ENCODE data around the gene RPL28. TPM values are rescaled to one million over a fixed set of nuclear protein-coding genes. Genes with fewer than 3 reads are reported as not detected.

RPL28 gene
- total and polyA plus RNA-seq, 10 of the 15 experiments (the other 5 are each of a cell fraction or from before 2014, with no cell fraction given): 260 to 3,542 (median 891) TPM

DNA sequence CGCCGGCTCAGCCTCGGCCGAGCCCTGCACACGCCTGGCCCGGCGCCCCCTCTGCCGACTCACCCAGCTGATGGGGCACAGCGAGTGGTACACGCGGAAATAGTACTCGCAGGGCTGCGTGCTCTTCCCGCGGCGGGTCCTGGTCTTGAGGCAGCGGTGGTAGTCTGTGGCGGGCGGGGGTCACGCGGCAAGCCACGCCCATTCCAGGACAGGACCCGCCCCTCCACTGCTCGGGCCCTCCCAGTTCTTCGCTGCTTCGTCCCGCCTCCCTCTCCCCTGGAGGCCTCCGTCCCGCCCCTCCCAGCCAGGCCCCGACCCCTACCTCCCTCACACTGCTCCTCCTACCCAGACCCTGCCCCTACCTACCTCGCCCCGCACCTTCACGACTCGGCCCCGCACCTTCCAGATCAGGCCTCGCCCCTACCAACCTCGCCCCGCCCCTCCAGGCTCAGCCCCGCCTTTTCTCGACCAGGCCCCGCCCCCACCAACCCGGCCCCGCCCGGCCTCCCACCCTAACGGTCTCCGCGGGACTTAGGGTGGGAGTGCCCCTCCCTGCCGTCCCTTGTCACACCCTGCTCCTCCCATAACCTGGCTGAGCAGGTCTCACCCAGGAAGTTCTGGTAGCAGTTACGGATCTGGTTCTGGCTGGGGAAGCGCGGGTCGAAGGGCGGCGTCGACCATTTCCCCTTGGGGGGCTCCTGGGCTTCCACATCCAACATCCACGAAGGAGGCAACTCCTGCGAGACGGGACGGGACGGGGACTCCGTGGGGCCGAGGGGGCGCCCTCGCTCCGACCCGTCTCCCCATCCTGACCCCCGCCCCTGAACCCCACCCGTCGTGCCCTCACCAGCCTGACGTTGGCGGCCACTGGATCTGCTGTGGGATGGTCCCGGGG lies 31.7 kb upstream of the RPL28 start:
- Histone ChIP-seq H3K27me3 (replicated peaks in 1 of 2; ENCODE audit: control insufficient read depth in 2 of 2, insufficient read depth in 2 of 2, low read length in 1 of 2) (peaks cover 4 to 13% of the 10 kb centered on the region in 2 experiments; a peak in 3 of 4 replicates), H3K9ac (ENCODE audit: control insufficient read depth, insufficient read depth, low read length) (no peak overlapping the region), H3K4me2 (ENCODE audit: control insufficient read depth, insufficient read depth) (peak overlapping the region; percentile 68; the same call in 1 of the 2 replicates), H3K27ac (ENCODE audit: control insufficient read depth, insufficient read depth) (no peak overlapping the region), H3K9me3 (replicated peaks; ENCODE audit: control insufficient read depth, insufficient read depth, low read length) (no peaks in the 10 kb centered on the region), H3K36me3 (ENCODE audit: control insufficient read depth in 2 of 2, insufficient read depth in 2 of 2, low read length in 1 of 2) (no peaks in the 10 kb centered on the region), H3K4me3 (no peak overlapping the region), H4K20me1 (ENCODE audit: control insufficient read depth, insufficient read depth) (no peaks in the 10 kb centered on the region; the same call in 1 of the 2 replicates), H3K79me2 (ENCODE audit: control insufficient read depth, insufficient read depth, low read length) (no peaks in the 10 kb centered on the region), H3K4me1 (ENCODE audit: control insufficient read depth, insufficient read depth, low read length) (no peaks in the 10 kb centered on the region; the same call in 1 of the 2 replicates), H2AFZ (ENCODE audit: control insufficient read depth, low read depth, low read length) (peak overlapping the region; percentile 29; the same call in 1 of the 2 replicates)
- ChIA-PET RAD21 (ENCODE audit: unreplicated experiment) (no interaction called here), POLR2A (no interaction called here), CTCF (no interaction called here), SMC1A (ENCODE audit: uncharacterized antibody, unreplicated experiment) (no interaction called here)
- no TSS peak for BruUV-seq (replicated peaks)
- in situ Hi-C loops (cut with MboI): no loop called here
- intact Hi-C loops (cut with micrococcal nuclease; ENCODE audit: unreplicated experiment): no loop called here
- 7% methylated on average over 53 of the region's 72 CpGs for WGBS (ENCODE audit: insufficient coverage, insufficient replicate concordance, low lambda C conversion rate, missing lambda C conversion rate)
- FAIRE-seq: no peak
- no peak for DNase-seq (ENCODE audit: low read depth, low spot score)
- peak; percentile 91 for ATAC-seq
- TF ChIP-seq, protein P1, sequence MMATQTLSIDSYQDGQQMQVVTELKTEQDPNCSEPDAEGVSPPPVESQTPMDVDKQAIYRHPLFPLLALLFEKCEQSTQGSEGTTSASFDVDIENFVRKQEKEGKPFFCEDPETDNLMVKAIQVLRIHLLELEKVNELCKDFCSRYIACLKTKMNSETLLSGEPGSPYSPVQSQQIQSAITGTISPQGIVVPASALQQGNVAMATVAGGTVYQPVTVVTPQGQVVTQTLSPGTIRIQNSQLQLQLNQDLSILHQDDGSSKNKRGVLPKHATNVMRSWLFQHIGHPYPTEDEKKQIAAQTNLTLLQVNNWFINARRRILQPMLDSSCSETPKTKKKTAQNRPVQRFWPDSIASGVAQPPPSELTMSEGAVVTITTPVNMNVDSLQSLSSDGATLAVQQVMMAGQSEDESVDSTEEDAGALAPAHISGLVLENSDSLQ (IDR thresholded peaks at IDR 0.05): no peak
- TF ChIP-seq NR2C1 (IDR thresholded peaks at IDR 0.05): no peak
- no peak for TF ChIP-seq KAT2A (conservative IDR thresholded peaks at IDR 0.05; ENCODE audit: control insufficient read depth, low read depth, low read length)
- no peak for TF ChIP-seq YBX1 (IDR thresholded peaks at IDR 0.05)
- TF ChIP-seq, protein P2, sequence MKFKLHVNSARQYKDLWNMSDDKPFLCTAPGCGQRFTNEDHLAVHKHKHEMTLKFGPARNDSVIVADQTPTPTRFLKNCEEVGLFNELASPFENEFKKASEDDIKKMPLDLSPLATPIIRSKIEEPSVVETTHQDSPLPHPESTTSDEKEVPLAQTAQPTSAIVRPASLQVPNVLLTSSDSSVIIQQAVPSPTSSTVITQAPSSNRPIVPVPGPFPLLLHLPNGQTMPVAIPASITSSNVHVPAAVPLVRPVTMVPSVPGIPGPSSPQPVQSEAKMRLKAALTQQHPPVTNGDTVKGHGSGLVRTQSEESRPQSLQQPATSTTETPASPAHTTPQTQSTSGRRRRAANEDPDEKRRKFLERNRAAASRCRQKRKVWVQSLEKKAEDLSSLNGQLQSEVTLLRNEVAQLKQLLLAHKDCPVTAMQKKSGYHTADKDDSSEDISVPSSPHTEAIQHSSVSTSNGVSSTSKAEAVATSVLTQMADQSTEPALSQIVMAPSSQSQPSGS (IDR thresholded peaks at IDR 0.05; ENCODE audit: low read length): no peak
- TF ChIP-seq HCFC1 (IDR thresholded peaks at IDR 0.05; ENCODE audit: low read length): no peak
- no peak for TF ChIP-seq CREB1 (IDR thresholded peaks at IDR 0.05; ENCODE audit: low read depth)
- TF ChIP-seq, protein P3, sequence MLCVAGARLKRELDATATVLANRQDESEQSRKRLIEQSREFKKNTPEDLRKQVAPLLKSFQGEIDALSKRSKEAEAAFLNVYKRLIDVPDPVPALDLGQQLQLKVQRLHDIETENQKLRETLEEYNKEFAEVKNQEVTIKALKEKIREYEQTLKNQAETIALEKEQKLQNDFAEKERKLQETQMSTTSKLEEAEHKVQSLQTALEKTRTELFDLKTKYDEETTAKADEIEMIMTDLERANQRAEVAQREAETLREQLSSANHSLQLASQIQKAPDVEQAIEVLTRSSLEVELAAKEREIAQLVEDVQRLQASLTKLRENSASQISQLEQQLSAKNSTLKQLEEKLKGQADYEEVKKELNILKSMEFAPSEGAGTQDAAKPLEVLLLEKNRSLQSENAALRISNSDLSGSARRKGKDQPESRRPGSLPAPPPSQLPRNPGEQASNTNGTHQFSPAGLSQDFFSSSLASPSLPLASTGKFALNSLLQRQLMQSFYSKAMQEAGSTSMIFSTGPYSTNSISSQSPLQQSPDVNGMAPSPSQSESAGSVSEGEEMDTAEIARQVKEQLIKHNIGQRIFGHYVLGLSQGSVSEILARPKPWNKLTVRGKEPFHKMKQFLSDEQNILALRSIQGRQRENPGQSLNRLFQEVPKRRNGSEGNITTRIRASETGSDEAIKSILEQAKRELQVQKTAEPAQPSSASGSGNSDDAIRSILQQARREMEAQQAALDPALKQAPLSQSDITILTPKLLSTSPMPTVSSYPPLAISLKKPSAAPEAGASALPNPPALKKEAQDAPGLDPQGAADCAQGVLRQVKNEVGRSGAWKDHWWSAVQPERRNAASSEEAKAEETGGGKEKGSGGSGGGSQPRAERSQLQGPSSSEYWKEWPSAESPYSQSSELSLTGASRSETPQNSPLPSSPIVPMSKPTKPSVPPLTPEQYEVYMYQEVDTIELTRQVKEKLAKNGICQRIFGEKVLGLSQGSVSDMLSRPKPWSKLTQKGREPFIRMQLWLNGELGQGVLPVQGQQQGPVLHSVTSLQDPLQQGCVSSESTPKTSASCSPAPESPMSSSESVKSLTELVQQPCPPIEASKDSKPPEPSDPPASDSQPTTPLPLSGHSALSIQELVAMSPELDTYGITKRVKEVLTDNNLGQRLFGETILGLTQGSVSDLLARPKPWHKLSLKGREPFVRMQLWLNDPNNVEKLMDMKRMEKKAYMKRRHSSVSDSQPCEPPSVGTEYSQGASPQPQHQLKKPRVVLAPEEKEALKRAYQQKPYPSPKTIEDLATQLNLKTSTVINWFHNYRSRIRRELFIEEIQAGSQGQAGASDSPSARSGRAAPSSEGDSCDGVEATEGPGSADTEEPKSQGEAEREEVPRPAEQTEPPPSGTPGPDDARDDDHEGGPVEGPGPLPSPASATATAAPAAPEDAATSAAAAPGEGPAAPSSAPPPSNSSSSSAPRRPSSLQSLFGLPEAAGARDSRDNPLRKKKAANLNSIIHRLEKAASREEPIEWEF (IDR thresholded peaks at IDR 0.05; ENCODE audit: insufficient replicate concordance, low read depth, low read length): no peak
- no peak for TF ChIP-seq ZBED1 (IDR thresholded peaks at IDR 0.05; ENCODE audit: borderline replicate concordance)
- TF ChIP-seq SMAD5 (IDR thresholded peaks at IDR 0.05; ENCODE audit: low read depth): no peak
- TF ChIP-seq, protein P4, sequence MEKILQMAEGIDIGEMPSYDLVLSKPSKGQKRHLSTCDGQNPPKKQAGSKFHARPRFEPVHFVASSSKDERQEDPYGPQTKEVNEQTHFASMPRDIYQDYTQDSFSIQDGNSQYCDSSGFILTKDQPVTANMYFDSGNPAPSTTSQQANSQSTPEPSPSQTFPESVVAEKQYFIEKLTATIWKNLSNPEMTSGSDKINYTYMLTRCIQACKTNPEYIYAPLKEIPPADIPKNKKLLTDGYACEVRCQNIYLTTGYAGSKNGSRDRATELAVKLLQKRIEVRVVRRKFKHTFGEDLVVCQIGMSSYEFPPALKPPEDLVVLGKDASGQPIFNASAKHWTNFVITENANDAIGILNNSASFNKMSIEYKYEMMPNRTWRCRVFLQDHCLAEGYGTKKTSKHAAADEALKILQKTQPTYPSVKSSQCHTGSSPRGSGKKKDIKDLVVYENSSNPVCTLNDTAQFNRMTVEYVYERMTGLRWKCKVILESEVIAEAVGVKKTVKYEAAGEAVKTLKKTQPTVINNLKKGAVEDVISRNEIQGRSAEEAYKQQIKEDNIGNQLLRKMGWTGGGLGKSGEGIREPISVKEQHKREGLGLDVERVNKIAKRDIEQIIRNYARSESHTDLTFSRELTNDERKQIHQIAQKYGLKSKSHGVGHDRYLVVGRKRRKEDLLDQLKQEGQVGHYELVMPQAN (conservative IDR thresholded peaks at IDR 0.05): no peak
